D721Med (cell line): ENCODE data around the gene CAPZA3.

Source experiments
- DNase-seq: peaks from one replicate; pipeline ENCODE4 v3.0.0; 2011; ENCODE audit warnings: low spot score; ENCODE audit not compliant: insufficient read length
- FAIRE-seq: peaks from 2 replicates; lab custom pipeline; 2011; peaks lifted over from hg19 to GRCh38; lab: Jason Lieb, UNC
- TF ChIP-seq, protein P1 (sequence below): IDR thresholded peaks from 2 replicates; pipeline ENCODE4 v1.5.1; 2012; ENCODE audit warnings: mild to moderate bottlenecking, control low read depth; ENCODE audit not compliant: insufficient read depth; ENCODE audit errors: missing control alignments

CAPZA3 gene

GRCh38 chr12:18731156-18731555 lies 6.8 kb upstream of the CAPZA3 start:
- FAIRE-seq = no peak

DNA sequence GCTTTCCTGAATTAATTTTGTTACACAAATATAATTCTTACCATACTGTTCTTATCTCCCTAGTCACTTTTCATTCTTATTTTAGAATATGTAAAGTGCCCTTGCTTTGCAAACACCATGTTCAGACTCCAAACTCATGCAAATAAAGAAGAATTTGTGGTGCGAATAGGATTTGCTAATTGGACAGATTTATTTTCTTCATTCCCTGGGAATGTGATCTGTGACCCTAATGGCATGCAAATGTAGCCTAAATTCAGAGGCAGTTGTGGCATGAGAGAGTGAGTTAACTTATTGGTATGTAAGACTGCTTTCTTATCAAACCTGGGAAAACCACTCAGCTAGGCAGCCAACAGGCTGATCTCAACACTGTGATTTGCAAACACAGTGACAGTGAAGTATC lies 10.0 kb downstream of the CAPZA3 start:
- DNase-seq = no peak
- TF ChIP-seq, protein P1, sequence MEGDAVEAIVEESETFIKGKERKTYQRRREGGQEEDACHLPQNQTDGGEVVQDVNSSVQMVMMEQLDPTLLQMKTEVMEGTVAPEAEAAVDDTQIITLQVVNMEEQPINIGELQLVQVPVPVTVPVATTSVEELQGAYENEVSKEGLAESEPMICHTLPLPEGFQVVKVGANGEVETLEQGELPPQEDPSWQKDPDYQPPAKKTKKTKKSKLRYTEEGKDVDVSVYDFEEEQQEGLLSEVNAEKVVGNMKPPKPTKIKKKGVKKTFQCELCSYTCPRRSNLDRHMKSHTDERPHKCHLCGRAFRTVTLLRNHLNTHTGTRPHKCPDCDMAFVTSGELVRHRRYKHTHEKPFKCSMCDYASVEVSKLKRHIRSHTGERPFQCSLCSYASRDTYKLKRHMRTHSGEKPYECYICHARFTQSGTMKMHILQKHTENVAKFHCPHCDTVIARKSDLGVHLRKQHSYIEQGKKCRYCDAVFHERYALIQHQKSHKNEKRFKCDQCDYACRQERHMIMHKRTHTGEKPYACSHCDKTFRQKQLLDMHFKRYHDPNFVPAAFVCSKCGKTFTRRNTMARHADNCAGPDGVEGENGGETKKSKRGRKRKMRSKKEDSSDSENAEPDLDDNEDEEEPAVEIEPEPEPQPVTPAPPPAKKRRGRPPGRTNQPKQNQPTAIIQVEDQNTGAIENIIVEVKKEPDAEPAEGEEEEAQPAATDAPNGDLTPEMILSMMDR = no peak
- FAIRE-seq = no peak

More at GRCh38 chr12:18731156-18731555, 6.8 kb upstream of the CAPZA3 start:
- DNase-seq = no peak
- TF ChIP-seq, protein P1 = no peak

DNA sequence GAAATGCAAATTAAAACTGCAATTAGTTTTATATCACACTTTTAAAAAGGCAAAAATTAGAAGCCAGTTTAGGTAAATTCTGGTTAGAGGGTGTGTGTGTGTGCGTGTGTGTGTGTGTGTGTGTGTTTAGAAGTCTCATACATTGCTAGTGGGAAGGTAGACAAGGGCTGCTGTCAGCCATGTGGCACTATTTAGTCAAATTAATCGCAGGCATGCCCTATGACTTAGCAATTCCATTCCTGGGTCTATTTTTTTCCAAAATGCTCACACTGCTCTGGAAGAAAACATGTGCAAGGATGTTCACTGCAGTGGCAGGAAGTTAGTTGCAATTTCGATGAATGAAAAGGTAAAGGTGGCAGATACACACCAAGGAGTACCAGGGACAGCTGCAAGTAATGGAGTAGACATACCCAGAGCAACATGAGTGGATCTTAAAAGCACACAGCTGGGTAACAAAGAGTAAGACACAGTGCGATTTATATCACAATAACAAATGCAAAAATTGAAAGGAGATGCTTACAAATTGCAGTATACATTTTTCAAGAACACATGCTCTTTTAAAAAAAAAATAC lies 11.6 kb downstream of the CAPZA3 start:
- no peak for DNase-seq
- TF ChIP-seq, protein P1 = no peak
- no peak for FAIRE-seq

- FAIRE-seq (no peak), DNase-seq (no peak)
- TF ChIP-seq, protein P1 = no peak
Measured at GRCh38 chr12:18750085-18750484, 12.2 kb downstream of the CAPZA3 start.

GRCh38 chr12:18751866-18752265 lies 13.9 kb downstream of the CAPZA3 start:
- TF ChIP-seq, protein P1 = no peak
- FAIRE-seq (no peak), DNase-seq (no peak)

- FAIRE-seq = no peak
- TF ChIP-seq, protein P1 = no peak
- no peak for DNase-seq
Measured at GRCh38 chr12:18752280-18752920, 14.5 kb downstream of the CAPZA3 start.

DNA sequence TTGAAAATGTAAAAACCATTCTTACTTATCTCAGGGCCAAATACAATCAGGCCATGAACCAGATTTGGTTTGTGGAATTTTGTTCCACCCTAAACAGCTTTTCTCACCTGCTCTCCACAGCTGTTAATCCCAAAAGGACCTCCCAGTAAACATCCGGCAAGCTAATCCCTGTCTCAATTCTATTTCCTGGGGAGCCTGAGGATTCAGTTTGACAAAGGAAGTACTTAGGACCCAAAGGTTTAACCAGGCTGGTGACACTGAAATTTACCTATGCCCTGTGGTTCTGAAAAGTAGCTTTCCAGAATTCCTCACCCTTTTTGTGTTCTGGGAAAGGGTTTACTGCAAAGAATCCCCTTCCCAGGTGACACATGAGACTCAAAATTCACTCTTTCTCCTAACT lies 15.0 kb downstream of the CAPZA3 start:
- DNase-seq (no peak), FAIRE-seq (no peak)
- TF ChIP-seq, protein P1 = no peak
